ENCODE results near the gene THSD7A.

DNA sequence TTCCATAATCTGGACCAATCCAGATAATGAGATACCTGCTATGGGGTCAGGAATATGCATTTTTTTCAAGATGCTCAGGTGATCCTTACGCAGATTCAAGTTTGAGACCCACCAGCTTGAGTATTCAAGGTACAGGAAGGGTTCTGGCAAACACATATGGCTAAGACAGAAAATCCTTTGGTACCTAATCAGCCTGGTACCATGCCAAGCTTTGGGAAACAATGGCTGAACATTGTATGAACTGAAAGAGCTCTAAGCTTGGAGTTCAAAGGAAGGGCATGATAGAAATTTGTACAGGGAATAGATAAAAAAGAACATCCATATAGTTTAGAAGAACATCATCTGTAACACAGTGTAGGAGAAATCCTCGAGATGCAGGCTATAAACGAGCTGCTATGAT is 382.7 kb downstream of the THSD7A start:
- TF ChIP-seq EP300 (IDR thresholded peaks at IDR 0.05) (no peak), POLR2A (IDR thresholded peaks at IDR 0.05) (no peak)
- TF ChIP-seq, protein P1, sequence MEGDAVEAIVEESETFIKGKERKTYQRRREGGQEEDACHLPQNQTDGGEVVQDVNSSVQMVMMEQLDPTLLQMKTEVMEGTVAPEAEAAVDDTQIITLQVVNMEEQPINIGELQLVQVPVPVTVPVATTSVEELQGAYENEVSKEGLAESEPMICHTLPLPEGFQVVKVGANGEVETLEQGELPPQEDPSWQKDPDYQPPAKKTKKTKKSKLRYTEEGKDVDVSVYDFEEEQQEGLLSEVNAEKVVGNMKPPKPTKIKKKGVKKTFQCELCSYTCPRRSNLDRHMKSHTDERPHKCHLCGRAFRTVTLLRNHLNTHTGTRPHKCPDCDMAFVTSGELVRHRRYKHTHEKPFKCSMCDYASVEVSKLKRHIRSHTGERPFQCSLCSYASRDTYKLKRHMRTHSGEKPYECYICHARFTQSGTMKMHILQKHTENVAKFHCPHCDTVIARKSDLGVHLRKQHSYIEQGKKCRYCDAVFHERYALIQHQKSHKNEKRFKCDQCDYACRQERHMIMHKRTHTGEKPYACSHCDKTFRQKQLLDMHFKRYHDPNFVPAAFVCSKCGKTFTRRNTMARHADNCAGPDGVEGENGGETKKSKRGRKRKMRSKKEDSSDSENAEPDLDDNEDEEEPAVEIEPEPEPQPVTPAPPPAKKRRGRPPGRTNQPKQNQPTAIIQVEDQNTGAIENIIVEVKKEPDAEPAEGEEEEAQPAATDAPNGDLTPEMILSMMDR (IDR thresholded peaks at IDR 0.05), result no peak

Measured in tibial nerve (tissue), 4 donors.